ENCODE data around the gene VAMP4. TPM values are rescaled to one million over a fixed set of nuclear protein-coding genes. Genes with fewer than 3 reads are reported as not detected.

The VAMP4 gene
- total RNA-seq, 1 experiment from 2014 or later = 9.3 TPM

- H3K4me3 ChIP-seq (ENCODE audit: low read depth in 2 of 2, low read length in 2 of 2) = no peak overlapping the region
- H3K27ac ChIP-seq (ENCODE audit: low read length) = no peak overlapping the region
- POLR2A ChIA-PET = no interaction called here
- no peaks in the 10 kb centered on the region for H3K9me3 ChIP-seq (ENCODE audit: control insufficient read depth, insufficient read depth, low read depth, low read length)
- H3K4me1 ChIP-seq (ENCODE audit: control insufficient read depth, insufficient read depth, low read length) = no peaks in the 10 kb centered on the region
- DNase-seq (ENCODE audit: low read depth, low spot score) (no peak), ATAC-seq (no peak)
- TF ChIP-seq CTCF (IDR thresholded peaks at IDR 0.05) (no peak), POLR2AphosphoS5 (IDR thresholded peaks at IDR 0.05; ENCODE audit: low read depth, low read length) (no peak), SIN3A (IDR thresholded peaks at IDR 0.05; ENCODE audit: borderline replicate concordance, insufficient read depth, low read depth, low read length) (no peak), REST (IDR thresholded peaks at IDR 0.05; ENCODE audit: insufficient read depth in 1 of 2, low read depth in 2 of 2, low read length in 1 of 2) (no peak), TCF7L2 (IDR thresholded peaks at IDR 0.05; ENCODE audit: low read depth, low read length) (no peak)
- no peaks in the 10 kb centered on the region for H3K36me3 ChIP-seq (ENCODE audit: control insufficient read depth, insufficient read depth, low read length)
- BruUV-seq (replicated peaks) = no TSS peak
- in situ Hi-C loops (cut with HindIII; ENCODE audit: low pct_unique_long_range_greater_than_20kb, low sequenced_read_pairs) (no loop called here), intact Hi-C loops (cut with micrococcal nuclease; ENCODE audit: unreplicated experiment) (no loop called here)
- H3K27me3 ChIP-seq (ENCODE audit: control insufficient read depth, insufficient read depth, low read length) = peaks cover 10% of the 10 kb centered on the region
- CTCF ChIA-PET = interaction anchor here (0.7 kb wide), 1 partner anchor 460 kb away, joined by 6 read pairs; no protein-coding TSS in a partner anchor
Observed at GRCh38 chr1:171676823-171677222, 65.0 kb downstream of the VAMP4 start.

- TF ChIP-seq REST (IDR thresholded peaks at IDR 0.05; ENCODE audit: insufficient read depth in 1 of 2, low read depth in 2 of 2, low read length in 1 of 2) (no peak), POLR2AphosphoS5 (IDR thresholded peaks at IDR 0.05; ENCODE audit: low read depth, low read length) (no peak), TCF7L2 (IDR thresholded peaks at IDR 0.05; ENCODE audit: low read depth, low read length) (no peak), SIN3A (IDR thresholded peaks at IDR 0.05; ENCODE audit: borderline replicate concordance, insufficient read depth, low read depth, low read length) (no peak), CTCF (IDR thresholded peaks at IDR 0.05) (no peak)
- ChIA-PET POLR2A (no interaction called here), CTCF (interaction anchor here (0.6 kb wide), 1 partner anchor 35 kb away, joined by 4 read pairs; no protein-coding TSS in a partner anchor)
- H3K9me3 ChIP-seq (ENCODE audit: control insufficient read depth, insufficient read depth, low read depth, low read length) = no peaks in the 10 kb centered on the region
- H3K27ac ChIP-seq (ENCODE audit: low read length) = no peak overlapping the region
- no peak for ATAC-seq
- intact Hi-C loops (cut with micrococcal nuclease; ENCODE audit: unreplicated experiment) (no loop called here), in situ Hi-C loops (cut with HindIII; ENCODE audit: low pct_unique_long_range_greater_than_20kb, low sequenced_read_pairs) (no loop called here)
- no peak for DNase-seq (ENCODE audit: low read depth, low spot score)
- peaks cover 10% of the 10 kb centered on the region for H3K27me3 ChIP-seq (ENCODE audit: control insufficient read depth, insufficient read depth, low read length)
- H3K36me3 ChIP-seq (ENCODE audit: control insufficient read depth, insufficient read depth, low read length) = no peaks in the 10 kb centered on the region
- no peak overlapping the region for H3K4me3 ChIP-seq (ENCODE audit: low read depth in 2 of 2, low read length in 2 of 2)
- no TSS peak for BruUV-seq (replicated peaks)
- no peaks in the 10 kb centered on the region for H3K4me1 ChIP-seq (ENCODE audit: control insufficient read depth, insufficient read depth, low read length)
Observed at GRCh38 chr1:171674431-171675405, 67.1 kb downstream of the VAMP4 start.
